Hippocampal formation (tissue), 2 donors: ENCODE measurements around the gene SCAPER.

Experiments used
- DNase-seq, 2 donors: peaks; one replicate each; lab custom pipeline; 2025; lab: John Stamatoyannopoulos, UW

The SCAPER gene

GRCh38 chr15:76905013-76905839 is at the start of gene SCAPER:
Gene SCAPER, minus strand, starts transcription at chr15:76905340. Its CDS starts 21,523 bp downstream, at chr15:76883817.
- peak; percentile 90 to 92 for DNase-seq

GRCh38 chr15:76954744-76955143 is 49.6 kb upstream of the SCAPER start:
- peak in 1 of 2 donors; percentile 41 for DNase-seq

- no peak for DNase-seq
Measured at GRCh38 chr15:76953913-76954312, 48.8 kb upstream of the SCAPER start.

- DNase-seq: peak in 1 of 2 donors; percentile 35
Measured at GRCh38 chr15:76951220-76951619, 46.1 kb upstream of the SCAPER start.

GRCh38 chr15:76947454-76947853 is 42.3 kb upstream of the SCAPER start:
- no peak for DNase-seq

- no peak for DNase-seq
Measured at GRCh38 chr15:76945494-76946093, 40.5 kb upstream of the SCAPER start.

- DNase-seq: no peak
Measured at GRCh38 chr15:76942331-76942730, 37.2 kb upstream of the SCAPER start.

- no peak for DNase-seq
Measured at GRCh38 chr15:76941636-76942035, 36.5 kb upstream of the SCAPER start.

- no peak for DNase-seq
Measured at GRCh38 chr15:76939715-76940114, 34.6 kb upstream of the SCAPER start.

- no peak for DNase-seq
Measured at GRCh38 chr15:76938752-76939151, 33.6 kb upstream of the SCAPER start.

- no peak for DNase-seq
Measured at GRCh38 chr15:76936671-76937070, 31.5 kb upstream of the SCAPER start.

GRCh38 chr15:76935620-76936019 is 30.5 kb upstream of the SCAPER start:
- DNase-seq: no peak

- no peak for DNase-seq
Measured at GRCh38 chr15:76932135-76932966, 27.2 kb upstream of the SCAPER start.

- peak; percentile 94 to 95 for DNase-seq
Measured at GRCh38 chr15:76931397-76932134, 26.4 kb upstream of the SCAPER start, which contains the start of gene RCN2. Gene RCN2, plus strand, starts transcription at chr15:76931749. Its CDS starts 93 bp downstream, at chr15:76931842.

GRCh38 chr15:76930831-76931396 is 25.8 kb upstream of the SCAPER start:
- DNase-seq: no peak

- no peak for DNase-seq
Measured at GRCh38 chr15:76929011-76929760, 24.0 kb upstream of the SCAPER start.

- no peak for DNase-seq
Measured at GRCh38 chr15:76928201-76928600, 23.1 kb upstream of the SCAPER start.

GRCh38 chr15:76916369-76916768 is 11.2 kb upstream of the SCAPER start:
- no peak for DNase-seq

GRCh38 chr15:76913737-76914136 is 8.6 kb upstream of the SCAPER start:
- no peak for DNase-seq

- DNase-seq: no peak
Measured at GRCh38 chr15:76912430-76912829, 7.3 kb upstream of the SCAPER start.

GRCh38 chr15:76905855-76906254 is 715 bp upstream of the SCAPER start:
- DNase-seq: peak in 1 of 2 donors; percentile 61
